Transverse colon (tissue), 4 donors: ENCODE results near the gene GSK3B.

Experiments used
- EP300 ChIP-seq: sonication (generic); formaldehyde crosslinking; IDR thresholded peaks from one replicate; pipeline ENCODE4 v1.6.1; 2017; ENCODE audit warnings: antibody characterized with exemption, low read depth
- POLR2A ChIP-seq: fragments of 450-650 bp; IDR thresholded peaks from one replicate; pipeline ENCODE4 v1.6.1; 2016; ENCODE audit warnings: antibody characterized with exemption, mild to moderate bottlenecking, moderate library complexity
- POLR2AphosphoS5 ChIP-seq, 3 donors: sonication (generic); formaldehyde crosslinking; IDR thresholded peaks; one replicate each; pipeline ENCODE4 v1.6.1; 2016; ENCODE audit warnings: antibody characterized with exemption in 3 of 3
- TF ChIP-seq, protein P1 (sequence below), 5 experiments: fragments of 200-600 bp in 3 of 5; fragments of 450-650 bp in 2 of 5; sonication (generic) in 3 of 5; IDR thresholded peaks; 1 replicate in 2 of 5; 2 replicates in 3 of 5; pipeline ENCODE4 v1.5.1; 2016 to 2017; ENCODE audit warnings: antibody characterized with exemption in 5 of 5, inconsistent platforms in 3 of 5, mild to moderate bottlenecking in 2 of 5, moderate library complexity in 1 of 5

DNA sequence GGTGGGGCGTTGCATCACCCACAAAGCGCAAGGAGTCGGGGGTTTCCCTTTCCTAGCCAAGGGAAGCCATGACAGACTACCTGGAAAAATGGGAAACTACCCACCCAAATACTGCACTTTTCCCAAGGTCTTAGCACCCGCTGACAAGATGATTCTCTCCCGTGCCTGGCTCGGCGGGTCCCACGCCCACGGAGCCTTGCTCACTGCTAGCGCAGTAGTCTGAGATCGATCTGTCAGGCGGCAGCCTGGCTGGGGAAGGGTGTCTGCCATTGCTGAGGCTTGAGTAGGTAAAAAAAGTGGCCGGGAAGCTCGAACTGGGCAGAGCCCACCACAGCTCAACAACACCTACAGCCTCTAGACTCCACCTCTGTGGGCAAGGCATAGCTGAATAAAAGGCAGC, 112.9 kb downstream of the GSK3B start:
- TF ChIP-seq, protein P1, sequence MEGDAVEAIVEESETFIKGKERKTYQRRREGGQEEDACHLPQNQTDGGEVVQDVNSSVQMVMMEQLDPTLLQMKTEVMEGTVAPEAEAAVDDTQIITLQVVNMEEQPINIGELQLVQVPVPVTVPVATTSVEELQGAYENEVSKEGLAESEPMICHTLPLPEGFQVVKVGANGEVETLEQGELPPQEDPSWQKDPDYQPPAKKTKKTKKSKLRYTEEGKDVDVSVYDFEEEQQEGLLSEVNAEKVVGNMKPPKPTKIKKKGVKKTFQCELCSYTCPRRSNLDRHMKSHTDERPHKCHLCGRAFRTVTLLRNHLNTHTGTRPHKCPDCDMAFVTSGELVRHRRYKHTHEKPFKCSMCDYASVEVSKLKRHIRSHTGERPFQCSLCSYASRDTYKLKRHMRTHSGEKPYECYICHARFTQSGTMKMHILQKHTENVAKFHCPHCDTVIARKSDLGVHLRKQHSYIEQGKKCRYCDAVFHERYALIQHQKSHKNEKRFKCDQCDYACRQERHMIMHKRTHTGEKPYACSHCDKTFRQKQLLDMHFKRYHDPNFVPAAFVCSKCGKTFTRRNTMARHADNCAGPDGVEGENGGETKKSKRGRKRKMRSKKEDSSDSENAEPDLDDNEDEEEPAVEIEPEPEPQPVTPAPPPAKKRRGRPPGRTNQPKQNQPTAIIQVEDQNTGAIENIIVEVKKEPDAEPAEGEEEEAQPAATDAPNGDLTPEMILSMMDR (IDR thresholded peaks at IDR 0.05): no peak
- no peak for TF ChIP-seq POLR2A
- no peak for TF ChIP-seq EP300
- TF ChIP-seq POLR2AphosphoS5 (IDR thresholded peaks at IDR 0.05): no peak
